ENCODE data around the gene GALNT17.

The GALNT17 gene

DNA sequence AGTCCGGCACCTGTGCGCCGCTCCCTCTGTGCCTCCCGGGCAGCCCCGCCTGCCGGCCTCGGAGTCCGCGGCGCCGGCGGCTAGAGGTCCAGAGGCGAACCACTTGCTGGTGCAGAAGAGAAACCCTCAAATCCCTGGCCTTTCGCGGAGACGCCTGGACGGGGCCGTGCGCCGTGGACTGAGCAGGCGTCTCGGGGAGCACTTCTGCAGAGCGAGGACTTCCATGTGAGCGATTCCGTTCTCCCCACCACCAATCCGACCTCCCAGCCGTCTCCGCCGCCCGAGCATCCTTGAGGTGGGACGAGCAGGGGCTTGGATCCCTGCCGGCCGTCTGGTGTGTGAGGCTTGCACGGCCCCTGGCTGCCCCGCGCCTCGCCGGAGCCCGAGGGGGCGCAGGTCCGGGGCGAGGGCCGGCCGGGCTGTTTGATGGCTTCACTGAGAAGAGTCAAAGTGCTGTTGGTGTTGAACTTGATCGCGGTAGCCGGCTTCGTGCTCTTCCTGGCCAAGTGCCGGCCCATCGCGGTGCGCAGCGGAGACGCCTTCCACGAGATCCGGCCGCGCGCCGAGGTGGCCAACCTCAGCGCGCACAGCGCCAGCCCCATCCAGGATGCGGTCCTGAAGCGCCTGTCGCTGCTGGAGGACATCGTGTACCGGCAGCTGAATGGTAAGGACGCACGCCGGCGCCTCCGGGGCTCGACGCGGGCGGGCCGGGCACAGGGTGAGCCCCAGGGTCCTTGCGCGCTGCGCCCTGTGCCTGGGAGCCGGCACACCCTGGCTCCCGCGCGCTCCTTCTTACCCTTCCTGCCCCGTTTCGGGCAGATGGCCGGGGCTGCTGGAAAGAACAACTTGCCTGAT lies 660 bp downstream of the GALNT17 start:
- peak overlapping the region in 3 of 5 donors; percentile 36 to 48 (median 42) for H3K4me3 ChIP-seq (ENCODE audit: low read depth in 1 of 5, low read length in 5 of 5)
- no peak overlapping the region for H3K27ac ChIP-seq (ENCODE audit: low read depth, low read length)
- no peak overlapping the region for H3K9ac ChIP-seq (ENCODE audit: low read length in 5 of 5)
- H3K27me3 ChIP-seq (ENCODE audit: control insufficient read depth in 5 of 5, insufficient read depth in 4 of 5, low read length in 5 of 5) = peaks cover 2 to 25% (median 10%) of the 10 kb centered on the region in 5 donors
- peaks cover 0 to 14% (median 11%) of the 10 kb centered on the region in 5 donors for H3K4me1 ChIP-seq (ENCODE audit: control insufficient read depth in 5 of 5, insufficient read depth in 5 of 5, low read length in 5 of 5)
- no peaks in the 10 kb centered on the region for H3K9me3 ChIP-seq (ENCODE audit: control insufficient read depth in 5 of 5, low read length in 5 of 5)
- no peaks in the 10 kb centered on the region for H3K36me3 ChIP-seq (ENCODE audit: control insufficient read depth in 5 of 5, insufficient read depth in 5 of 5, low read length in 5 of 5)

DNA sequence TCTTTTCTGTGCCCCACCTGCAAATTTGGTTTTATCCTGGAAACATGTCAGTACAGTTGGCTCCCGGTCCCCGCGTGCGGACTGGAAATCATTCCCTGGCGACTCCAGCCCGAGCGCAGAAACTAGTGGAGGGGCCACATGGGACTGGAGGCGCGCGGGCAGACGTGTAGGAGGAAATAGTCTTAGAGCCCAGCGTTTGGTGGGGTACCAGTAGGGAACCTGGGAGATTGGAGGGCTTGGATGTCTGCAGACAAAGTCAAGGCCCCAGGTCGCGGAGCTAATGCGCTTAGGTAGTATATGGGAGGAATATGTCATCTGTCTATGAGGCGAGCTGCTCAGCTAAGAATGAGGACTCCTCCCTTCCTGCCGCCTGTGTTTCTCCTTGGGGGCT lies 1.3 kb downstream of the GALNT17 start:
- Histone ChIP-seq H3K4me1 (ENCODE audit: control insufficient read depth in 5 of 5, insufficient read depth in 5 of 5, low read length in 5 of 5) (peaks cover 0 to 14% (median 11%) of the 10 kb centered on the region in 5 donors), H3K27me3 (ENCODE audit: control insufficient read depth in 5 of 5, insufficient read depth in 4 of 5, low read length in 5 of 5) (peaks cover 2 to 25% (median 10%) of the 10 kb centered on the region in 5 donors), H3K27ac (ENCODE audit: low read depth, low read length) (no peak overlapping the region), H3K9ac (ENCODE audit: low read length in 5 of 5) (no peak overlapping the region), H3K9me3 (ENCODE audit: control insufficient read depth in 5 of 5, low read length in 5 of 5) (no peaks in the 10 kb centered on the region), H3K4me3 (ENCODE audit: low read depth in 1 of 5, low read length in 5 of 5) (peak overlapping the region in 1 of 5 donors; percentile 48), H3K36me3 (ENCODE audit: control insufficient read depth in 5 of 5, insufficient read depth in 5 of 5, low read length in 5 of 5) (no peaks in the 10 kb centered on the region)

DNA sequence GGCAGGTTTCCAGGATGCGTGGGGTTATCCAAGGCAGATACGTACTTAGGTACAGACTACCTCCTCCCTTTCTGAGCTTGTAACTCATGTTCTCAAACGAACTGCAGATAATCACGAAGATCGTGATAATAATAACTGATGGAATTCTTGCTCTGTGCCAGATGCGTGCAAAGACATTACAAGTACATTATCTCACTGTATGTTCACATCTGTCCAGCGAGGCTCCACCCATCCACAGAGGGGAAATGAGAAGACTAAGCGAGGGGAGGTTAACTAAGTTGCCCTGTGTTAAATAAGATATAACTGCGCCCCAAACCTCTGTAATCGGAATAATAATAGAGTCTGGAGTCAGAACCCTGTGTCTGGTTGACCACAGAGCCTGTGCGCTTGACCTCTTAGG lies 1.9 kb downstream of the GALNT17 start:
- Histone ChIP-seq H3K4me3 (ENCODE audit: low read depth in 1 of 5, low read length in 5 of 5) (no peak overlapping the region), H3K4me1 (ENCODE audit: control insufficient read depth in 5 of 5, insufficient read depth in 5 of 5, low read length in 5 of 5) (peaks cover 0 to 14% (median 11%) of the 10 kb centered on the region in 5 donors), H3K27me3 (ENCODE audit: control insufficient read depth in 5 of 5, insufficient read depth in 4 of 5, low read length in 5 of 5) (peaks cover 2 to 25% (median 10%) of the 10 kb centered on the region in 5 donors), H3K9ac (ENCODE audit: low read length in 5 of 5) (no peak overlapping the region), H3K27ac (ENCODE audit: low read depth, low read length) (no peak overlapping the region), H3K36me3 (ENCODE audit: control insufficient read depth in 5 of 5, insufficient read depth in 5 of 5, low read length in 5 of 5) (no peaks in the 10 kb centered on the region), H3K9me3 (ENCODE audit: control insufficient read depth in 5 of 5, low read length in 5 of 5) (no peaks in the 10 kb centered on the region)

DNA sequence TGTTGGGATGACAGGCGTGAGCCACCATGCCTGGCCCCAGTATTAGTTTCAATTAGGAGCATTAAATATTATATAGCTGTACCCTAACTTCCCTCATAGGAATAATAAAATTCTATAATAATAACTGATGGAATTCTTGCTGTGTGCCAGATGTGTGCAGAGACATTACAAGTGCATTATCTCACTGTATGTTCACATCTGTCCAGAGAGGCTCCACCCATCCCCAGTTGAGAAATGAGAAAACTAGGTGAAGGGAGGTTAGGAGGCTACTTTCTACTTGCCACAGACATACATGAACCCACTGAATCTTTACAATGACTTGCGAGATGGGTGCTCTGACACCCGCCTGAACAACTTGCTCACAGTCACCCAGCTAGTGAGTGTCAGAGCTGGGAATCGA lies 3.2 kb downstream of the GALNT17 start:
- Histone ChIP-seq H3K27me3 (ENCODE audit: control insufficient read depth in 5 of 5, insufficient read depth in 4 of 5, low read length in 5 of 5) (peaks cover 2 to 18% (median 10%) of the 10 kb centered on the region in 5 donors), H3K4me3 (ENCODE audit: low read depth in 1 of 5, low read length in 5 of 5) (no peak overlapping the region), H3K4me1 (ENCODE audit: control insufficient read depth in 5 of 5, insufficient read depth in 5 of 5, low read length in 5 of 5) (peaks cover 0 to 14% (median 11%) of the 10 kb centered on the region in 5 donors), H3K27ac (ENCODE audit: low read depth, low read length) (no peak overlapping the region), H3K36me3 (ENCODE audit: control insufficient read depth in 5 of 5, insufficient read depth in 5 of 5, low read length in 5 of 5) (no peaks in the 10 kb centered on the region), H3K9me3 (ENCODE audit: control insufficient read depth in 5 of 5, low read length in 5 of 5) (no peaks in the 10 kb centered on the region), H3K9ac (ENCODE audit: low read length in 5 of 5) (no peak overlapping the region)

DNA sequence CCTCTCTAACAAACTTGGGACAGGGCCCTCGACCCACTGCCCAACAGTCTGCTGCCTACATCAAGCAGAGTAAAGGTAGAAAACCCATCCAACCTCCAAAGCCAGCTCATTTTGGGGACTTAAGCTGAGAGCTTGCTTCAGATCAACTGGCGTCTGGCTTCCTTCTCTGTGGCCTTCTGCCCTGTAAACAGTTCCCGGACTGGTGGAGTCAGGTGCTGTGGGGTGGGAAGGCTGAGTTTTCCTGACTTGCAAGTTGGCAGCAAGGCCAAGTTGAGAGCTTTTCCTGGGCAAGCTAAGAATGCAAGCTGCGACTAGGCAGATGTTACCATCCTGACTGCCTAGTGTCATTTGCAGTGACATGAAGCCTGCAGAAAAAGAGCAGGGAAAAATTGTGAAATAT lies 3.7 kb downstream of the GALNT17 start:
- H3K27ac ChIP-seq (ENCODE audit: low read depth, low read length) = no peak overlapping the region
- no peak overlapping the region for H3K4me3 ChIP-seq (ENCODE audit: low read depth in 1 of 5, low read length in 5 of 5)
- H3K27me3 ChIP-seq (ENCODE audit: control insufficient read depth in 5 of 5, insufficient read depth in 4 of 5, low read length in 5 of 5) = peaks cover 0 to 18% (median 6%) of the 10 kb centered on the region in 5 donors
- peaks cover 0 to 14% (median 11%) of the 10 kb centered on the region in 5 donors for H3K4me1 ChIP-seq (ENCODE audit: control insufficient read depth in 5 of 5, insufficient read depth in 5 of 5, low read length in 5 of 5)
- H3K9me3 ChIP-seq (ENCODE audit: control insufficient read depth in 5 of 5, low read length in 5 of 5) = no peaks in the 10 kb centered on the region
- no peaks in the 10 kb centered on the region for H3K36me3 ChIP-seq (ENCODE audit: control insufficient read depth in 5 of 5, insufficient read depth in 5 of 5, low read length in 5 of 5)
- no peak overlapping the region for H3K9ac ChIP-seq (ENCODE audit: low read length in 5 of 5)

DNA sequence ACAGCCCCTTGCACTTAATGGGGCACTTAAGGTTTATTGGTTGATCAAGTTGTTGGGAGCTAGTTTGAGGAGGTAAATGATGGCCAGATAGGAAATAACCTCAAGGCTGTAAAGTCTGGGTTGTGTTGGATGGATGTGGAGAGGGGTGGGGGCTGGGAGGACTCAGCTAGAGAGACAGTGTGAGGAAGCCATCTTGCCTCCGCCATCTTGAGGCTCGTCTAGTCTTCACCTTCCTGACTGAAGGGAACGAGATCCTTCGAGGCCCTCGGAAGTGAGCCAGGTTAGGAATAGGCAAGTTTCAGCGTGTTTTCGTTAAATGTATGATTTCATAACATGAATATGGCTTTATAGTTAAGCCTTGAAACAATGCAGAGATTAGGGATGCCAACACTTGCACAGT lies 5.5 kb downstream of the GALNT17 start:
- Histone ChIP-seq H3K36me3 (ENCODE audit: control insufficient read depth in 5 of 5, insufficient read depth in 5 of 5, low read length in 5 of 5) (no peaks in the 10 kb centered on the region), H3K4me3 (ENCODE audit: low read depth in 1 of 5, low read length in 5 of 5) (no peak overlapping the region), H3K27me3 (ENCODE audit: control insufficient read depth in 5 of 5, insufficient read depth in 4 of 5, low read length in 5 of 5) (peaks cover 0 to 10% (median 6%) of the 10 kb centered on the region in 5 donors), H3K9ac (ENCODE audit: low read length in 5 of 5) (no peak overlapping the region), H3K9me3 (ENCODE audit: control insufficient read depth in 5 of 5, low read length in 5 of 5) (no peaks in the 10 kb centered on the region), H3K4me1 (ENCODE audit: control insufficient read depth in 5 of 5, insufficient read depth in 5 of 5, low read length in 5 of 5) (peaks cover 0 to 7% (median 0%) of the 10 kb centered on the region in 5 donors), H3K27ac (ENCODE audit: low read depth, low read length) (no peak overlapping the region)

DNA sequence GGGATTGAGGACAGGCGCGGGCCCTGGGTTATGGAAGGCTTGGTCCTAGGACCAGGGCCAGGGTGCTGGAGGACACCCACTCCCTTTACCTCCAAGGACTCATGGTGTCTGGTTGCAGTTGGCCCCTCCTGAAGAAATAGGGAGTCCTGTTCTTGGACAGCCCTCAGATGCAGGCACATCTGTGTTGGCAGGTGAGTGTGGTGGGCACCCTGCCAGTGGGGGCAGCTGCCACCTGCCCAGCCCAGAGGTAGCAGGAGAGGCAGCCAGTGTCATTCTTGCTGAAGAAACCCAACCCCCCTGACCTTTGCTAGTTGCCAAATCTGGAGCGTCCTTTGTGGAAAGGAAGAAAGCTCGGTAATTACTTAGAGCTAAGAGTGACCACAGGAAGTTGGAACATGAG lies 8.3 kb downstream of the GALNT17 start:
- no peaks in the 10 kb centered on the region for H3K36me3 ChIP-seq (ENCODE audit: control insufficient read depth in 5 of 5, insufficient read depth in 5 of 5, low read length in 5 of 5)
- H3K4me1 ChIP-seq (ENCODE audit: control insufficient read depth in 5 of 5, insufficient read depth in 5 of 5, low read length in 5 of 5) = no peaks in the 10 kb centered on the region
- H3K9me3 ChIP-seq (ENCODE audit: control insufficient read depth in 5 of 5, low read length in 5 of 5) = peaks cover 0 to 12% (median 3%) of the 10 kb centered on the region in 5 donors
- H3K9ac ChIP-seq (ENCODE audit: low read length in 5 of 5) = no peak overlapping the region
- no peaks in the 10 kb centered on the region for H3K27me3 ChIP-seq (ENCODE audit: control insufficient read depth in 5 of 5, insufficient read depth in 4 of 5, low read length in 5 of 5)
- H3K4me3 ChIP-seq (ENCODE audit: low read depth in 1 of 5, low read length in 5 of 5) = no peak overlapping the region
- H3K27ac ChIP-seq (ENCODE audit: low read depth, low read length) = no peak overlapping the region

DNA sequence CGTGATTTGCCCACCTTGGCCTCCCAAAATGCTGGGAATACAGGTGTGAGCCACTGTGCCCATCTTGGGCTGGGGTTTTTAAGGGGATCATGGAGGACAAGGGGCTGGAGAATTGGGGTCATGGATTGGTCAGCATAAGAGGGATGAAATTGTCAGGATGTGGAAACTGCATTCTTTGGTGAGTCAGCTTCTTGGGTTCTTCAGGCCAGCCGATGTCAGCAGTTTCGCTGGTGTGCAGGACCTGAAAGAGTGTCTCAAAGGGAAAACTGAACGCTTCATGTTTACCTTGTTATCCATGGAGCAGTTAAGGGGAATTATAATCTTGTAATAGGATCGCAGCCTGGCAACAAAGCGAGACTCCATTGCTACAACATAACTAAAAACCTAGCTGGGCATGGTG lies 13.0 kb downstream of the GALNT17 start:
- Histone ChIP-seq H3K9ac (ENCODE audit: low read length in 5 of 5) (no peak overlapping the region), H3K36me3 (ENCODE audit: control insufficient read depth in 5 of 5, insufficient read depth in 5 of 5, low read length in 5 of 5) (no peaks in the 10 kb centered on the region), H3K27me3 (ENCODE audit: control insufficient read depth in 5 of 5, insufficient read depth in 4 of 5, low read length in 5 of 5) (no peaks in the 10 kb centered on the region), H3K9me3 (ENCODE audit: control insufficient read depth in 5 of 5, low read length in 5 of 5) (peaks cover 3 to 20% (median 9%) of the 10 kb centered on the region in 5 donors), H3K4me3 (ENCODE audit: low read depth in 1 of 5, low read length in 5 of 5) (no peak overlapping the region), H3K4me1 (ENCODE audit: control insufficient read depth in 5 of 5, insufficient read depth in 5 of 5, low read length in 5 of 5) (peaks cover 0 to 5% (median 0%) of the 10 kb centered on the region in 5 donors), H3K27ac (ENCODE audit: low read depth, low read length) (no peak overlapping the region)

DNA sequence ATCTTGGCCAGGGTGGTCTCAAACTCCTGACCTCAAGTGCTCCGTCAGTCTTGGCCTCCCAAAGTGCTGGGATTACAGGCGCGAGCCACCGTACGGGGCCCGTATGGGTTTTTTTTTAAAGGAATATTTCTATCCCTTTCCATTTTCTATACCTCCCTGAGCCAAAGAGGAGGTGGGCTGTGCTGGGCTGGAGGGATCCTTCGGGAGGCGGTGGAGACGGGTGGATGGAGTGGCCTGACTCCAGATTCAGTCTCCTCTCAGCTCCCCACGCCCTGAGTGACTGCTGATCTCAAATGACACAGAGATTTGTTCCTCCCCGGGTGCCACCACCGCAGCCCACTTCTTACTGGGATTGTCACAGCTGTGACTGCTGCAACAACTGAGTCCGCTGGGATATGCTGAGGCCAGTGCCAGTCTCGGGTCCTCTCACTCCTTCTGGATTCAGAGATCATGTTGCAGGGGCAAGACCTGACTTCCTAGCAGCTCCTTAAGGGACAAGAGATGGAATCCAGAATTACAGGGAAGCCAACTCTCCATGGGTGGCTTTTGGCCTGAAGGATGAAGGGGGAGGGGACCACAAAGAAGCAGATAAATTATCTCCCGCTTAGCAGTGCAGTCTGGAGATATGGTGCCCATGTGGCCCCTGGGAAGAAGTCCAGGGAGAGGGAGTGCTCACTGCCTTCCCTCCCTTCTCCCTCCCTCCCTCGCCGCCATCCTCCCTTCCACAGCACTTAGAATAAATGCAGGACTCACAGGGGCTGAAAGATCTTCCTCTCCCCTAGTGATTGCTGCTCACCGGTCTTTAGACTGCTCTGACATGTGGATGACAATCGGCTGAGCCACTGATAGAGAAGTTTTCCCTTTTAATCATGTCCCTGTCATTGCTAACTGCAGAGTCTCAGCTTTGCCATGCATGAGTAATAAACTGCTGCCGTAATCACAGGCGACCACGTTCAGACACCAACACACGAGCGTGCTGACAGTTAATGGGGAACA lies 14.3 kb downstream of the GALNT17 start:
- Histone ChIP-seq H3K27me3 (ENCODE audit: control insufficient read depth in 5 of 5, insufficient read depth in 4 of 5, low read length in 5 of 5) (no peaks in the 10 kb centered on the region), H3K9me3 (ENCODE audit: control insufficient read depth in 5 of 5, low read length in 5 of 5) (peaks cover 3 to 21% (median 9%) of the 10 kb centered on the region in 5 donors), H3K27ac (ENCODE audit: low read depth, low read length) (no peak overlapping the region), H3K4me3 (ENCODE audit: low read depth in 1 of 5, low read length in 5 of 5) (no peak overlapping the region), H3K36me3 (ENCODE audit: control insufficient read depth in 5 of 5, insufficient read depth in 5 of 5, low read length in 5 of 5) (no peaks in the 10 kb centered on the region), H3K9ac (ENCODE audit: low read length in 5 of 5) (no peak overlapping the region), H3K4me1 (ENCODE audit: control insufficient read depth in 5 of 5, insufficient read depth in 5 of 5, low read length in 5 of 5) (peaks cover 0 to 5% (median 0%) of the 10 kb centered on the region in 5 donors)

All from subcutaneous abdominal adipose tissue (tissue), 5 donors.